ENCODE measurements around the gene RAB11A.

RAB11A gene

GRCh38 chr15:65940618-65940909, 71.3 kb downstream of the RAB11A start:
- no peak for TF ChIP-seq CTCF (conservative IDR thresholded peaks at IDR 0.05)

More at GRCh38 chr15:65940618-65940909, 71.3 kb downstream of the RAB11A start:
- no peak overlapping the region for H3K27ac ChIP-seq
